Keratinocyte (primary cell): ENCODE measurements around the gene DLL4. TPM values are rescaled to one million over a fixed set of nuclear protein-coding genes. Genes with fewer than 3 reads are reported as not detected.

ENCODE experiments used
- DNase-seq: peaks from one replicate; pipeline ENCODE4 v3.0.0-alpha.2; 2011; ENCODE audit warnings: low read depth, missing footprints, low spot score
- FAIRE-seq: peaks from 2 replicates; lab custom pipeline; 2011; peaks lifted over from hg19 to GRCh38; lab: Jason Lieb, UNC
- H2AFZ ChIP-seq: 2 replicates; pipeline ENCODE4 v1.6.0; 2012; ENCODE audit warnings: low read length, control low read depth, inconsistent platforms; ENCODE audit not compliant: control insufficient read depth
- H3K27ac ChIP-seq: 2 replicates; pipeline ENCODE4 v1.5.1; 2011; ENCODE audit warnings: low read length; ENCODE audit not compliant: control insufficient read depth, insufficient read depth
- H3K27me3 ChIP-seq: 3 replicates; pipeline ENCODE4 v1.6.0; 2011; ENCODE audit warnings: low read length; ENCODE audit not compliant: control insufficient read depth, insufficient read depth; ENCODE audit errors: extremely low read depth
- H3K36me3 ChIP-seq, 2 experiments: 2 replicates in 1 of 2; 3 replicates in 1 of 2; pipeline ENCODE4 v1.5.1; 2011; ENCODE audit warnings: low read length in 2 of 2, mild to moderate bottlenecking in 1 of 2; ENCODE audit not compliant: control insufficient read depth in 2 of 2, insufficient read depth in 2 of 2; ENCODE audit errors: extremely low read depth in 1 of 2
- H3K4me1 ChIP-seq: 3 replicates; pipeline ENCODE4 v1.5.1; 2011; ENCODE audit warnings: low read length; ENCODE audit not compliant: control insufficient read depth, insufficient read depth; ENCODE audit errors: extremely low read depth
- H3K4me2 ChIP-seq: 3 replicates; pipeline ENCODE4 v1.6.0; 2011; ENCODE audit warnings: low read depth, low read length; ENCODE audit not compliant: control insufficient read depth, insufficient read depth; ENCODE audit errors: extremely low read depth
- H3K4me3 ChIP-seq, 3 experiments: fragments of 200-600 bp in 1 of 3; sonication (generic) in 1 of 3; 2 replicates in 2 of 3; 3 replicates in 1 of 3; pipeline ENCODE4 v1.5.1; 2011 to 2016; ENCODE audit warnings: low read length in 3 of 3, mild to moderate bottlenecking in 3 of 3, control low read depth in 2 of 3, inconsistent platforms in 1 of 3, low read depth in 1 of 3, mixed read lengths in 1 of 3, mixed run types in 1 of 3, moderate library complexity in 1 of 3; ENCODE audit not compliant: control insufficient read depth in 2 of 3, insufficient read depth in 2 of 3; ENCODE audit errors: extremely low read depth in 1 of 3
- H3K79me2 ChIP-seq: 2 replicates; pipeline ENCODE4 v1.6.0; 2012; ENCODE audit warnings: low read length; ENCODE audit not compliant: control insufficient read depth, insufficient read depth
- H3K9ac ChIP-seq: 3 replicates; pipeline ENCODE4 v1.6.0; 2011; ENCODE audit warnings: low read length; ENCODE audit not compliant: control insufficient read depth, insufficient read depth; ENCODE audit errors: extremely low read depth
- H3K9me1 ChIP-seq: 3 replicates; pipeline ENCODE4 v1.6.0; 2011; ENCODE audit warnings: low read length; ENCODE audit not compliant: control insufficient read depth, insufficient read depth; ENCODE audit errors: extremely low read depth
- H3K9me3 ChIP-seq: 2 replicates; pipeline ENCODE4 v1.5.1; 2012; ENCODE audit warnings: low read depth, low read length; ENCODE audit not compliant: control insufficient read depth
- H4K20me1 ChIP-seq: 3 replicates; pipeline ENCODE4 v1.6.0; 2011; ENCODE audit warnings: low read length; ENCODE audit not compliant: control insufficient read depth, insufficient read depth; ENCODE audit errors: extremely low read depth
- CTCF ChIP-seq, 3 experiments: IDR thresholded peaks in 1 of 3; conservative IDR thresholded peaks in 1 of 3; optimal IDR thresholded peaks in 1 of 3; 2 replicates in 2 of 3; 3 replicates in 1 of 3; pipeline versions ENCODE3 to v1.5.1; 2011; ENCODE audit warnings: low read length in 3 of 3, mild to moderate bottlenecking in 3 of 3, moderate library complexity in 2 of 3, control low read depth in 1 of 3, inconsistent platforms in 1 of 3; ENCODE audit not compliant: insufficient read depth in 2 of 3; ENCODE audit errors: extremely low read depth in 1 of 3
- EZH2 ChIP-seq: IDR thresholded peaks from one replicate; pipeline ENCODE4 v1.6.1; 2012; ENCODE audit warnings: inconsistent platforms, mild to moderate bottlenecking, low read length, moderate library complexity
- dilution Hi-C: fragments of 300-500 bp; cut with MboI; formaldehyde crosslinking; loops from one replicate; pipeline ENCODE4 v1.7.0; 2020; ENCODE audit warnings: low sequenced_read_pairs; ENCODE audit not compliant: extremely low pct_ligation_motif_present
- polyA plus RNA-seq, 5 experiments: library from polyadenylated mRNA; depleted of rRNA in 3 of 5; stranded (reverse) in 3 of 5; stranded (forward) in 1 of 5; unstranded in 1 of 5; fragments of >200 nt; gene quantifications; 1 replicate in 1 of 5; 2 replicates in 3 of 5; 3 replicates in 1 of 5; pipeline versions ENCODE4 v1.2.1 to v1.2.3, GENCODE V29; 2011 to 2012; ENCODE audit warnings: missing spikeins in 2 of 5, low read depth in 1 of 5, low replicate concordance in 1 of 5

The DLL4 gene
- polyA plus RNA-seq, 1 donor (not counting 4 experiments of a cell fraction or from before 2014, with no cell fraction given) = not detected

- Histone ChIP-seq H4K20me1 (peaks cover 3% of the 10 kb centered on the region), H3K4me3 (no peak overlapping the region), H3K36me3 (peaks cover 28 to 35% of the 10 kb centered on the region in 2 experiments), H3K27ac (no peak overlapping the region), H3K4me1 (peaks cover 12% of the 10 kb centered on the region), H3K9me1 (no peaks in the 10 kb centered on the region), H3K27me3 (no peaks in the 10 kb centered on the region), H3K4me2 (no peak overlapping the region), H3K9ac (no peak overlapping the region), H2AFZ (no peak overlapping the region), H3K9me3 (no peaks in the 10 kb centered on the region), H3K79me2 (peaks cover 15% of the 10 kb centered on the region)
- TF ChIP-seq EZH2 (no peak), CTCF (optimal IDR thresholded peaks at IDR 0.05 in 1 of 3, IDR thresholded peaks at IDR 0.05 in 1 of 3, conservative IDR thresholded peaks at IDR 0.05 in 1 of 3; ENCODE audit: extremely low read depth in 1 of 3, insufficient read depth in 2 of 3, low read length in 3 of 3) (no peak)
- DNase-seq = no peak
- no peak for FAIRE-seq
- dilution Hi-C loops = loop anchor here (25.0 kb wide), 1 partner anchor 112 kb away; no protein-coding TSS in a partner anchor
Observed at GRCh38 chr15:40900256-40901052, 28.7 kb upstream of the DLL4 start.

GRCh38 chr15:40901053-40901443, 28.1 kb upstream of the DLL4 start:
- dilution Hi-C loops = loop anchor here (25.0 kb wide), 1 partner anchor 111 kb away; no protein-coding TSS in a partner anchor
- TF ChIP-seq EZH2 (no peak), CTCF (optimal IDR thresholded peaks at IDR 0.05 in 1 of 3, IDR thresholded peaks at IDR 0.05 in 1 of 3, conservative IDR thresholded peaks at IDR 0.05 in 1 of 3; ENCODE audit: extremely low read depth in 1 of 3, insufficient read depth in 2 of 3, low read length in 3 of 3) (no peak)
- H3K27me3 ChIP-seq = no peaks in the 10 kb centered on the region
- FAIRE-seq = no peak
- H3K36me3 ChIP-seq = peaks cover 28 to 30% of the 10 kb centered on the region in 2 experiments
- H3K9me1 ChIP-seq = peaks cover 4% of the 10 kb centered on the region
- no peak overlapping the region for H3K4me2 ChIP-seq
- no peak overlapping the region for H3K27ac ChIP-seq
- no peak overlapping the region for H2AFZ ChIP-seq
- peaks cover 13% of the 10 kb centered on the region for H3K4me1 ChIP-seq
- DNase-seq = no peak
- H3K9ac ChIP-seq = no peak overlapping the region
- H3K79me2 ChIP-seq = peaks cover 9% of the 10 kb centered on the region
- no peak overlapping the region for H3K4me3 ChIP-seq
- H3K9me3 ChIP-seq = no peaks in the 10 kb centered on the region
- H4K20me1 ChIP-seq = peaks cover 3% of the 10 kb centered on the region
